LoVo (cell line): ENCODE data around the gene RAB23.
A peak's percentile ranks its signal among the peaks of the same experiment; 100 is the strongest.
"Not testable (repeated sequence)": the region's sequence is repeated elsewhere in the genome, so short reads cannot be mapped to it uniquely, and the experiment has no call there.

Experiments
- DNase-seq: peaks from one replicate; pipeline ENCODE4 v3.0.0-alpha.2; 2016; ENCODE audit warnings: low spot score

Gene RAB23

GRCh38 chr6:57221936-57222742, at the start of gene RAB23:
TSS of gene RAB23 (minus strand) at chr6:57222307. CDS start at chr6:57210380, 11,927 bp downstream.
- peak; percentile 86 for DNase-seq

DNA sequence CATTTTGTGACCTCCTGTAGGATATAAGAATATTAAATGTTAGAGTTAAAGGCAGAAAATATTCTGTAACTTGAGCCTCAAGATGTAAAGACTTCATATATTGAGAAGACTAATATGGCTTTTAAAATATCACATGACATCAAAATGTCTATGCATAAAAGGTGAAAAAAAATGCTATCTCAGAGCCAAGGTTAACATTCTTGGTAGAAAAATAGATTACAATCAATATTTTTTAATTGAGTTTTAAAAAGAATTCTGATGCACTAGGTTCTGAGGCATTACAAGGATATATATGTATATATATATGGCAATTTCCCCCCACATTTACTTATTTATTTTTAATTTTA, 46.2 kb upstream of the RAB23 start:
- DNase-seq: no peak

DNA sequence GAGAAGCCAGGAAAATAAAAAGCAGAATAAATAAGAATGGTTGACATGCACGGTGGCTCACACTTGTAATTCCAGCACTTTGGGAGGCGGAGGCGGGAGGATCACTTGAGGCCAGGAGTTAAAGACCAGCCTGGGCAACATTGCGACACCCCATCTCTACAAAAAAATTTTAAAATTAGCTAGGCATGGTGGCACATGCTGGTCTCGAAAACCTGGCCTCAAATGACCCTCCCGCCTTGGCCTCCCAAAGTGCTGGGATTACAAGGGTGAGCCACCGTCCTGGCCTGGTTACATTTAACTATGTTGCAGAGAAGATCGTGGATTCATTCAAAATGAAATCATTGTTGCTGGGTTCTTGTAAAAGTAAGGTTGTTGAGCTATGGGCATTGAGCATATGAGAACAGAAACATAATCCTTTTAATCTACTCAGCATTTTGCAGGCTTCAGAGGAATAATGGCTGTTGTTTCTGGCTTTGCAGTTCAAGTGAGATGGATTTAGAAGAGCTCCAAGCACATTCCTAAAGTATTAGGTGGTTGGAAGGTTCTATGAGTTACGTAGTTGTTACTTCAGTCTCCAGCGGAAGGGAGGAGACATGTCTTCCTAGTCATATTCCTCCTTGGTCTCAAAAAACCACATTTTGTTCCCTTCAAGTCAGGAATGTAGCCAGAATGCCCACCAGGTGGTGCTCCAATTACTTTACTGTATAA, 45.6 kb upstream of the RAB23 start:
- peak; percentile 72 for DNase-seq

DNA sequence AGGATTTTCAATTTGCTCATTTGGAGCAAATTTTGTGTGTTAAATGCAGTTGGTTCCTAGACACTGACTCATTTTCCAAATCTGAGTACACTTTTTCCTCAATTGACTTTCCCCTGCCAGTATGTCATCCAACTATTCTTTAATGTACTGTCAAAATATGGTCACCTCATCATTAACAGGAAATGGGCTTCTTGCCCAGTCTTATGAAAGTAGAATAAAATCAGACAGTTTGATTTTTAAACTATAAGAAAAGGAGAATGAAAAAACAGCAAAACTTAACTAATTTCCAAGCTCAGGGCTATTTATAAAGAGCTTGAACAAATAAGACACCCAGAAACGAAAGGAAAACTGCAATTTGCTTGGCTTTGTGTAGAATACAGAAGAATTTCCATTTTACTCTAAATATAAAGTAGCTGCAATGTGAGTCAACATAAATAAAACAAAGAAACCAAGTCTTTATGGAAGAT, 43.7 kb upstream of the RAB23 start:
- DNase-seq: no peak

DNA sequence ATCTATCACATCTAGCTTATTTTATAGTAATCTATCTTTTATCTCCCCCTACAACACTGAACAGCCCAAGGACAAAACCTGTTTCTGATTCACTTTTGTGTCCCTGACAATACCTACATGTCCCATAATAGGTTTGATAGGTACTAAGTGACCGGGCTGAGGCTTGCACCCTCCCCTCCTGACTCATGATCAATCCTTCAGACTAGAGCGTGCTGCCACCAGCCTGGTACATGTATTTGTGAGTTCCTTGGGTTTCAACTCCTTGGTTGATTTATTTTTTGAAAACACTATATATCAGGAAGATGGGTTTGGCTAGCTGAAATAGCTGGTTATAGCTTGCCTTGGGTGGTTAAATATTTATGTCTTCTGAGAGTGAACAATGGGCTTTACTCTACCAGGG, 41.6 kb upstream of the RAB23 start:
- no peak for DNase-seq

GRCh38 chr6:57262901-57263694, 41.0 kb upstream of the RAB23 start:
- no peak for DNase-seq

DNA sequence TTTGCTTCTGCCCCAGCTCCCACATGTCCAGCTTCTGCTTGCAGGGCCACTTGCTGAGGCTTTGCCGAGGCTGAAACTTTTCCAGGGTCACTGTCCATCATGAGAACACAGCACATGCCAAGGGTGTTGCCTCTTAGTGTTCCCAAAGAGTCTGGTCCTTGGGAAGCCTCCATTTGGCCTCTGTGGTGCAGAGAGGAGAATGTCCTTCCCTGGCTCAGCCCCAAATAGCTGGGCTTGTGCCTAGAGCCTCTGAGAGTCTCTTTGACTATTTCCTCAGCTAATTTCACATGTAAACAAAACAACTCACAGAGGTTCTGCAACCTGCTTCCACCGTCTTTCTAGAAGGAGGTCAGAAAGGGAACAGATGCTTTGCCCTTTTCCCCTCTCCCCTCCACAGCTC, 40.4 kb upstream of the RAB23 start:
- DNase-seq: no peak

DNA sequence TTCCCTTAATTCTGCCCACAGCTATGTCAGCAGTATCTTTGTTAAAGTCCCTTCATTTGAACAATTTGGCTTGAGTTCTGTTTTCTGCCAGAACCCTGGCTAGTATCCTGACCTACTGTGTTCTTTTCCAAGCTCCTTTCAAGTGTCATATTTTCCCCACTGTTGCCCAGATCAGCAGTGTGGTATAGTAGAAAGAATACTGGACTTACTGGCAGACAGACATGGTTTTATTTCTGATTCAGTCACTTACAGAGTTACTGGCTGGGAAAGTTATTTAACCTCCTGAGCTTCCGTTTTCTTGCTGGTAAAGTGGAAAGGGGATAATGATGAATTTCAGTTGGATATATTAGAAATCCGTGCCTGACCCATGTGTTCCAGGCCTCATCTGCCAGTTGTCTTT, 39.8 kb upstream of the RAB23 start:
- DNase-seq: no peak

- no peak for DNase-seq
Observed at GRCh38 chr6:57259064-57259463, 37.0 kb upstream of the RAB23 start.

DNA sequence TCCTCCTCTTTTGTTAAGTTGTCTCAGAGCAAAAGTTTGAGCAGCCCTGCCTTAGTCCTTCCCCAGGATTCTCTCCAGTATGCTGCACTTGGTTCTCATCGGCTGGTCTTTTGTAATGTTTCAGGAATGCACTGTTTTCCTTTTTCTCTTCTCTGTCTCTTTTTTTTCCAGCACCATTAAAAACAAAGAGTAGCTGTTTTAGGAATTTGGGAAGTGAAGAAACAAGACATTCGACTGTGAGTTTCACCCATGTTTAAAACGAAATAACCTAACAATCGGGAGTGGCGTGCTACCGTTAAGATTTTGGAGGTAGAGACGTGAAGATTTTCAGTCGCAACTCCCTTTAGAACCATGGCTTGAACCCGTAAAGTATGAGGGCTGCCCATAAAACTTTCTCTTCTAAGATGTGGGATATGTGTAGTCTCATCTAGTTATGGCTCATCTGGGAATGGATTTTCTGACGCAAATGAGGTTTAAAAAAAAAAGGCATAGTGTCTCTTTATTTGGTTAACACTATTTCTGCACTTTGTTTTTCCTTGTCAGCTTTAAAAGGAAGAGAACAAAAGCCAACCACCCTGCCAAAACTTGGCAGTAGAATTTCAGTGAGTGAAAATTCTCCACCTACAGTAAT, 35.9 kb upstream of the RAB23 start:
- no peak for DNase-seq

- DNase-seq: no peak
Observed at GRCh38 chr6:57256541-57256940, 34.4 kb upstream of the RAB23 start.

DNA sequence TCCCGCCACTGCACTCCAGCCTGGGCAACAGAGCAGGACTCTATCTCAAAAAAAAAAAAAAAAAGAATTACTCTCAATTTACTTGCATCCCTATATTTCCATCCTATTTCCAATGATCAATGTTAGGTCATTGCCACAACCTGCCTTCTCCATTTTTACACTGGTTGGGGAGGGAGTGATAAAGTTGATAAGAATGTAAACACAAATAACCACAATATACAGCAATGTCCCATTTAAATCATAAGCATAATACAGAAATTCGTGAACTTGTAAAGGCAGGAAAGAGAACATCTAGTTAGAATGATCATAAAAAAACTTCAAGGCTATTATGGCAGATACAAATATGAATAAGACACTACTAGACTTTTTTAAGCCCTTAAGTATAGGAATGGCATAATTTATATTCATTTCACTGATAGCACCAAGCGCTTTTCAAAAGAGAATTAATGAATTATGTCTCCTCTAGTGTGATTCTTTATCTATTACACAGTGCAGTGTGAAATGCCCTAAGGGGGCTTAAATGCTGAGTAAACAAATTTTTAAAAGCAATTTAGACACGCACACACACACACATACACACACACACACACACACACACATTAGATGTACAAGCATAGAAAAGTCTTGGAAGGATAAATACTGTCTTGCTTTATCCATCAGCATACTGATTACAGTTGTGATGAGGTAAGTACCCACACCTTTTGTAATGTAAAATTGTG, 33.5 kb upstream of the RAB23 start:
- DNase-seq: no peak

DNA sequence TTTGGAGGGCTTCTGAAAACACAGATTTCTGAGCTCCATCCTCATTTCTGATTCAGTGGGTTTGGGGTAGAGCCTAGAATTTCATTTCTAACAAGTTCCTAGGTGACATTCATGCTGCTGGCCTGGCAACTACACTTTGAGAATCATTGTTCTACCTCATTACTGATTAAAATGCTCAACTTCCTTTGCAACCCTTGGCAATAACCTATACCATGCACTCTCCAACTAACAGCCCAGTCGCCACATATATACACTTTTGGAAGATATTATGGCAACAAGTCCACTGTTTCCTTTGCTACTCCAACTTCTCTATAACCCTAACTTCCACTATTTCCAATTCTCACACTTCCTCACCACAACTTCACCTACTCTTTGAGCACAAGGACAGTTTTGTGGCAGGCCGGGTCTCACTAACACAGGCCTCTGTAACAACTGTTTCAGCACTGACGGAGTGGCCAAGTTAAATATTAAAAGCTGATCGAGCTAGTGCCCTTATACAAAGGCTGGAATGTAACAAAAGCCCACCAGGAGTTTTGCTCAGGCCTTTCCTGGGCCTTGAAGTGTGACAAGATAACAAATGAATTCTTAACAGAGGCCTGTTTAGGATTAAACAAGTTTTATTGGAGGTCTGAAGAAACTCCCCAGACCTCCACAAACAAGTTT, 32.1 kb upstream of the RAB23 start:
- DNase-seq: no peak

- DNase-seq: no peak
Observed at GRCh38 chr6:57252975-57253374, 30.9 kb upstream of the RAB23 start.

DNA sequence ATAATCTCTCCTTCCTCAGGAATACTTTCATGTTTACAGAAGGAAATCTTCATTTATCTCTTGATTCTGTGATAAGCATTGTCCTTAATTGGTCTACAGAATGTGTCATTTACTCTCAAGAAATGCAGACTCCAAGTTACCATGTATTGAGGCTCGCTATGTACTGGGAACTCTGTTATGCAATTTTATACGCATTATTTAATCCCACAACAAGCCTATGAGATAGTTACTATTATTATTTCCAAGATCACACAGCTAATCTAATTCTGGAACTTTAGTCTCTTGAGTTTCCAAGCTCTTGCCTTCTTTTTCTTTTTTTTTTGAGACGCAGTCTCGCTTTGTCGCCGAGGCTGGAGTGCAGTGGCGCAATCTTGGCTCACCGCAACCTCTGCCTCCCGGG, 30.0 kb upstream of the RAB23 start:
- DNase-seq: no peak

DNA sequence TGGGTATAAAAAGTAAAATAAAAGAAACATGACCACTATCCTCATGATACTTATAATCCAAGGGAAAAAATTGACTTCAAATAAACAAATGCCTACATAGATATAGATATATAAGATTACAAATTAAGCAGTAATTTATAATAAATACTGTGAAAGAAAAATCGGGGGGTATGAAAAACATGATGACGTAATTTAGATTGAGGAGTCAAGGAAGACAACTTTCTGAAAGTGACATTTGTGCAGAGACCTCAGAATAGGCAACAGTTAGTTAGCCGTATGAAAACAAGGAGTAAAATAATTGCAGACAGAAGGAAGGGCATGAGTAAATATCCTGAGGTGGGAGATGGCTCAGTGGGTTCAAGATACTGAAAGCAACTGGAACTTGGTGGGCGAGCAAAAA, 28.2 kb upstream of the RAB23 start:
- DNase-seq: no peak

- DNase-seq: no peak
Observed at GRCh38 chr6:57248311-57248895, 26.3 kb upstream of the RAB23 start.

- DNase-seq: no peak
Observed at GRCh38 chr6:57247603-57248002, 25.5 kb upstream of the RAB23 start.

- DNase-seq: no peak
Observed at GRCh38 chr6:57246307-57246706, 24.2 kb upstream of the RAB23 start.

DNA sequence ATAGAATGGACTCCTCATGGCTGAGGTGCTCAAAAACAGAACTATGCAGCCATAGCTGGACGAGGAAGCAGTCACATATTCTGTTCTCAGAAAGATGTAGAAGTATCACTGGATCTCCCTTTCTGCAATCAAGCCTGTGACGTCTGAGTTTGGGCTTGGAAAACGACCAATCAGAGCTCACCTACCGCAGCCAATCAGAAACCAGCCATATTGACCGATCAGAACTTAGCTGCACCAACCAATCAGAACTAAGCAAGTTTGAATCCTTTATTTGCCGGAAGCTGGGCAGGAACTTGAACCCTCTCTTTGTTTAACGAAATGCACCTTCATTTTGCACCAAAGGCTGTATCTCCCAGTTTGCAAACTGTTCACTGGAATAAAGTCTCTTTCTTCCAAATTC, 21.8 kb upstream of the RAB23 start:
- DNase-seq: no peak

DNA sequence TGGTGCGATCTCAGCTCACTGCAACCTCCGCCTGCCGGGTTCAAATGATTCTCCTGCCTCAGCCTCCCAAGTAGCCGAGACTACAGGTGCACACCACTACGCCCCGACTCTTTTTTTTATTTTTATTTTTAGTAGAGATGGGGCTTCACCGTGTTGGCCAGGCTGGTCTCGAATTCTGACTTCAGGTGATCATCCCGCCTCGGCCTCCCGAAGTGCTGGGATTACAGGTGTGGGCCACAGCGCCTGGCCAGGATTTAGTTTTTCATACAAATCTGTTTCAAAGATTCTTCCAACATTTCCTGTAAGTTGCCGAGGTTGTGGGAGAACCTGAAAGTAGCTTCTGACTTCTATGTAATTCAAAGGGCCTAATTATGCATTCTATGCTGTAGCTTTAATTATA, 21.4 kb upstream of the RAB23 start:
- not testable (repeated sequence) for DNase-seq
